Articular chondrocyte of knee joint (primary cell): ENCODE data around the gene METTL22. TPM values are rescaled to one million over a fixed set of nuclear protein-coding genes. Genes with fewer than 3 reads are reported as not detected.

Source experiments
- small RNA-seq: library from RNA; depleted of rRNA; stranded (forward); fragments of <200 nt; gene quantifications from one replicate; pipeline ENCODE3, GENCODE V24; 2012
- total RNA-seq: library from RNA; depleted of rRNA; stranded (reverse); fragments of >200 nt; gene quantifications from 2 replicates; pipeline ENCODE4 v1.2.3, GENCODE V29; 2012

The METTL22 gene, protein sequence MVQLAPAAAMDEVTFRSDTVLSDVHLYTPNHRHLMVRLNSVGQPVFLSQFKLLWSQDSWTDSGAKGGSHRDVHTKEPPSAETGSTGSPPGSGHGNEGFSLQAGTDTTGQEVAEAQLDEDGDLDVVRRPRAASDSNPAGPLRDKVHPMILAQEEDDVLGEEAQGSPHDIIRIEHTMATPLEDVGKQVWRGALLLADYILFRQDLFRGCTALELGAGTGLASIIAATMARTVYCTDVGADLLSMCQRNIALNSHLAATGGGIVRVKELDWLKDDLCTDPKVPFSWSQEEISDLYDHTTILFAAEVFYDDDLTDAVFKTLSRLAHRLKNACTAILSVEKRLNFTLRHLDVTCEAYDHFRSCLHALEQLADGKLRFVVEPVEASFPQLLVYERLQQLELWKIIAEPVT
- 20.6 and 23.5 TPM in 2 replicates for total RNA-seq

DNA sequence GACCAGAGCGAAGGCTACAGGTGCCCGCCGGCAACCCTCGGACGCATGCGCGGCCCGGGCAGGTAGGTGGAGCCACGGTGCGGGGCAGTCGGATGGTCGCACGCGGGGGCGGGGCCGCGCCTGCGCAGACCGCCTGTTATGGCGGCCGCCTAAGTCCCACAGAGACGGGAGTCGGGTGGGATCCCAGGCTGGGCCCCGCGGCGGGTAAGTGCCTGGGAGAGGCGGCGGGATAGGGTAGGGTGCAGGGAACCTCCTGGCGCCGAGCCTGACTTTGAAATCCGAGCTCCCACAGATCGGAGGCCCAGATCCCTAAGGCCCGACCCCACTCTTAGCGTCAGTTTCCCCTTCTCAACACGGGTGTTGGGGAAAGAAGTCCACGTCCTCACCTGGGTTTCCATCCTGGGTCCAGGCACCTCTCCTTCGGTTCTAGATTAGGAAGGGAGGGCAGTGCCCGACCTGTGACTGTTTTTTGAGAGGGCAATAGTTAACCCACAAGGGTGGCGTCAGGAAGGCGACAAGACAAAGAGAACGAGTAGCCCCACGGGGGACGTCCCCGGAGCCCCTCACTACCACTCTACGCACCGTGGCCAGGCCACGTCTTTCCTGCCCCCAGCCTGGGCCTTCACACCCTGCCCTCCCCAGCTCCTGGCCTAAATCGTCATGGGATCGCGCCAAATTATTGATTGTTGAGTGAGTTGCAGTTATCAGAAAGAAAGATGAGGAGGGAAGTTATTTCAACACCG is at the start of gene METTL22:
Gene METTL22, plus strand, starts transcription at position 127 of the 743 bp plus-strand sequence. CDS start 3,968 bp downstream, outside the sequence.

DNA sequence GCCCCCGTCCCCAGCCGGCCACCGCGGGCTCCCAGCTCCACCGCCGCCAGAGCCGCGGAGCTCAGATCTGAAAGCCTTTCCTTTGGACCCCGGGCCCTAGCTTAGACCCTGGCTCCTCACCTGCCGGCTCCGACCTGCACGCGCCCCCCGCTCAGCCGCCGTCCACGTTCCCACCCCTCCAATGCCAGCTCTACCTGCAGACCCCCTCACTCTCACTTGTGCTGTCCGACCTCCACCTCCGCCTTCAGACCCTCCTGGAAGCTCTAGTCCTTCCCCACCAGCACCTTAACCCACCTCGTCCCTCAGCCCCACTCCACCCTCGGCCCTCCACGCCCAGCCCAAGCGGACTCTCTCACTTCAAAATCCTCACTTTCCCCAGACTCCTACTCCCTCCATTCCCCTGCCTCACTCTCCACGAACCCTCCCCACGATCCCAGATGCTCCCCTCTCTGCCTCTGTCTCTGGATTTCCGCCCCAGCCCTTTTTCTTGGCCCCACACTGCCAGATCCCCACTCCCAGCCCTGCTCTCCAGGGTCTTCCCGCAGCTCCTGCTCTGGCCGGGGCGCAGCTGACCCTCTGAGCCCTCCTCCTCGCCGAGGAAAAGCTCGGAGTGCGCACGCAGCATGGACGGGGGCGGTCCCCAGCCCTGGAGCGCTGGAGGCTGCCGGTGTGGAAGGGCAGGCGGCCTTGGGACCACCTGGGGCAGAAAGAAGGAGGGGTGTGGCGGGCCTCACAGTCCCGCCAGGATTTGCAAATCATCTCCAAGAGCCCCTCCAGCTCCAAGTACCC is 31.4 kb upstream of the METTL22 start, which contains the start of gene TMEM114:
Gene TMEM114, minus strand, starts transcription at position 612 of the 789 bp plus-strand sequence. CDS start 673 bp downstream, outside the sequence.

DNA sequence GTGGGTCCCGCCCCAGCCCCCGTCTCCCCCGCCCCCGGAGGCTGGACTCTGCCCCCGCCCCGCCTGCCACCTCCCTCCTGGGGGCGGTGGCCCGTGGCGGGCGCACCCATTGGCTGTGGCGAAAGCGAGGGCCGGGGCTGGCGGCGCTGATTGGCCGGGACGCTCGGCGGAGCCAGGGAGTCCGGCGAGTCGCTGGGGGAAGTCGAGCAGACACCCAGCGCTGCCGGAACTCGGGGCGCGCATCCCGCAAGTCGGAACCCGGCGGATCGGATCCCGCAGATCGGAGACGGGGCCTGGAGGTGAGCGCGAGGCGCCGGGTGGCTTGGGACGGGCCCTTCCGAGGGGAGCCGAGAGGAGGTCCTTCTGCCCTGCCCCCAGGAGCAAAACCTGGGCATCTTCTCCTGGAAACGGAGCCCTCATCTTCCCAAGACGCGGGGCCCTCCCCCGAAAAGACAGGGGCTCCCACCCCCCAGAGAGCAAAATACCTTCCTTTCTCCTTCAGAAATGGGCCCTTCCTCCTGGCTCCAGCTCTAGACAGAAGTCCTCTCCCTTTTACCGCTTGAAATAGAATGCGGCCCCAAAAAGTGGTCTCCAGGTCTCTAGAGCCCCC is 53.0 kb downstream of the METTL22 start, which contains the start of gene ABAT:
Gene ABAT, plus strand, starts transcription at position 205 of the 610 bp plus-strand sequence. CDS start 61,123 bp downstream, outside the sequence.

Small RNA genes lying within 50 kb of the gene (small RNA-seq; reads per million reads assigned to genes)
- gene RN7SL743P, result not detected

Other genes starting within 250 kb of the METTL22 start
- not detected in 2 replicates for gene TMEM114, start 31.2 kb upstream of the METTL22 start, total RNA-seq
- 8.0 and 9.1 TPM in 2 replicates for gene ABAT, start 52.9 kb downstream of the METTL22 start, total RNA-seq
- gene TMEM186, start 175.9 kb downstream of the METTL22 start, total RNA-seq, result 3.4 and 3.6 TPM in 2 replicates
- gene PMM2, start 176.1 kb downstream of the METTL22 start, total RNA-seq, result 55.9 and 58.1 TPM in 2 replicates
- 59.8 and 62.6 TPM in 2 replicates for gene CARHSP1, start 247.3 kb downstream of the METTL22 start, total RNA-seq